ENCODE measurements around the gene WDHD1.
"Not testable (repeated sequence)": the region's sequence is repeated elsewhere in the genome, so short reads cannot be mapped to it uniquely, and the experiment has no call there.

The WDHD1 gene

DNA sequence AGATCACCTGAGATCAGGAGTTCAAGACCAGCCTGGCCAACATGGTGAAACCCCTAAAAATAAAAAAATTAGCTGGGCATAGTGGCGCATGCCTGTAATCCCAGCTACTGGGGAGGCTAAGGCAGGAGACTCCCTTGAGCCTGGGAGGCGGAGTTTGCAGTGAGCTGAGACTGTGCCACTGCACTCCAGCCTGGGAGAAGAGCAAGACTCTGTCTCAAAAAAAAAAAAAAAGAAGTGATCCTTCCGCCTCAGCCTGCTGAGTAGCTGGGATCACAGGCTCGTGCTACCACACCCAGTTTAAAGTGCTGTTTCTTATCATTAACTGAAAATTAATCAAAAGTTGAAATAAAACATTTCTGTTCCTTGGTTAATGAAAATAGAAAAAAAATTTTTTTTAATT lies 117.9 kb downstream of the WDHD1 start:
- DNase-seq (ENCODE audit: low read depth, low spot score), result not testable (repeated sequence)

DNA sequence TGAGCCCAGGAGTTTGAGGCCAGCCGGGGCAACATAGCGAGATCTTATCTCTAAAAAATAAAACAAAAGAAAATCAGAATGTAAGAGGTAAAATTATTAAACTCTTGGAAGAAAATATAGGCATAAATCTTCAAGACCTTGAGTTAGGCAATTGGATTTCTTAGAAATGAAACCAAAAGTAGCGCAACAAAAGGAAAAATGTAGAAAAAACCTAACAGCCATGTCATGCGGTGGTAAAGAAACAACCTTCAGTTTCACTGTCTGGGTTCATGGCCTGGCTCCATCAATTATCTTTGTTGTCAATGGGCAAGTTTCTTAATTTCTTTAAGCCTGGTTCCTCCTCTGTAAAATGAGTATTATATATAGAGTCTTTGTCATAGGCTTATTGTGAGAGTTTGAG lies 118.7 kb downstream of the WDHD1 start:
- no peak for DNase-seq (ENCODE audit: low read depth, low spot score)

DNA sequence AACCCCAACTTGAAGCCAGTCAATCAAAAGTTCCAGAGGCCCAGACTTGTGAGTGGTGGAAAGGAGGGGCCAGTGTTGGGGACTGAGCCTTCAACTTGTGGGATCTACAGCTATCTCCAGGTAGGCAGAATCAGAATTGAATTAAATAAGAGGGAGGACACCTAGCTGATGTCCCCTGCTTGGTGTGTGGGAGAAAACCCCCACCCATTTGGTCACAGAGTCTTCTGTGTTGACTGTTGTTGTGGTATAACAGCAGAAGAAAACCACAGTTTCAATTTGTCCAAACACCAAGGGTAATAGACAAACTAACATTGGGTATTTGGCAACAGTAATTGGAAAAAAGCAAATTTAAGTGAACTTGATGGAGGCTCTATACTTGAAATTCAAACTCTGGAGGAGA lies 120.8 kb downstream of the WDHD1 start:
- no peak for DNase-seq (ENCODE audit: low read depth, low spot score)

- DNase-seq (ENCODE audit: low read depth, low spot score), result peak; percentile 91
Measured at GRCh38 chr14:54902521-54903420, 124.1 kb downstream of the WDHD1 start, which contains the start of gene GCH1. TSS of gene GCH1 (minus strand) at chr14:54902826. CDS start at chr14:54902663, 163 bp downstream.

GRCh38 chr14:54902143-54902520 lies 124.8 kb downstream of the WDHD1 start:
- DNase-seq (ENCODE audit: low read depth, low spot score), result peak; percentile 83

DNA sequence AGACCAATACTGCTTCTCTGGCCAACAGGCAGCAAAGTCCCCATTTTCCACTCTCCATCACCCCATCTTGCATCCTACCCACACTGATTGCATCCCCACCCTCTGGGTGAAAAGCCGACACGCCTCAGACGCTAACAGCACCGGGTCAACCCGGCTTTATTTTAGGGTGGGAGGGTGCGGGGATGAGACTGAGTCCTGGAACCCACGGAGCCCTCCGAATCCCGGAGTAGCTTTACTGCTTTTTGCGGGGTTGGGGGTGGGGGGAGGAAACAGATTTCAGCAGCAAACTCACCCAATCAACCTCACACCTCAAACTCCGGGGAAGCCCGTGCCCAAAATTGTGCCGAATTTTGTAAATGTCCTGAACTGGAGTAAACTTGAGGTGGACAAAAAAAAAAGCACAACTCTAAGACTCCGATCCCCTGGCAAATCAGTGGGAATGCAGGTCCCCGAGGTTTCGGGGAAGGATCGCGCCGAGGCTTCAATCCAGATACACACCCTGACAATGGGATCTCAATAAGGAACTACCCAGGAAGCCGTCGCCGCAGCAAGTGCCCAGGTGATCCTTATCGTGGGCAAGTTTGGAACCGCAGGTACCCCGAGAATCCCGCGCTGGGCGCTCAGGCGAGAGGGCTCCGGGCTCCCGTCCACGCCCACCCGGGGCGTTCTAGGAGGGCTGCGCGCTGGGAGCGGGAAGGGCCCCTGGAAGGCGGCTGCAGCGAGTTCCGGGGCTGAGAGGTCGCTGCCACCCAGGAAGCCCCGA lies 125.3 kb downstream of the WDHD1 start:
- DNase-seq (ENCODE audit: low read depth, low spot score), result no peak

DNA sequence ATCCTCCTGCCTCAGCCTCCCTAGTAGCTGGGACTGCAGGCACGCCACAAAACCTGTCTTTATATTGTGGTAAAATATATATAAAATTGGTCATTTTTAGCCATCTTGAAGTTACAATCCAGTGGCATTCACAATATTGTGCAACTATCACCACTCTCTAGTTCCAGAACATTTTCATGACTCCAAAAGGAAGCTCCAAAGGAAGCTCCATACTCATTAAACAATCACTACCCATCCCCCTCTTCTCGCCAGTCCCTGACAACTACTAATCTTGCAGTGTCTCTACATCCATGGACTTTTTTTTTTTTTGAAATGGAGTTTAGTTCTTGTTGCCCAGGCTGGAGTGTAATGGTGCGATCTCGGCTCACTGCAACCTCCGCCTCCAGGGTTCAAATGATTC lies 127.3 kb downstream of the WDHD1 start:
- DNase-seq (ENCODE audit: low read depth, low spot score), result no peak

GRCh38 chr14:54897809-54898555 lies 128.9 kb downstream of the WDHD1 start:
- DNase-seq (ENCODE audit: low read depth, low spot score), result not testable (repeated sequence)

DNA sequence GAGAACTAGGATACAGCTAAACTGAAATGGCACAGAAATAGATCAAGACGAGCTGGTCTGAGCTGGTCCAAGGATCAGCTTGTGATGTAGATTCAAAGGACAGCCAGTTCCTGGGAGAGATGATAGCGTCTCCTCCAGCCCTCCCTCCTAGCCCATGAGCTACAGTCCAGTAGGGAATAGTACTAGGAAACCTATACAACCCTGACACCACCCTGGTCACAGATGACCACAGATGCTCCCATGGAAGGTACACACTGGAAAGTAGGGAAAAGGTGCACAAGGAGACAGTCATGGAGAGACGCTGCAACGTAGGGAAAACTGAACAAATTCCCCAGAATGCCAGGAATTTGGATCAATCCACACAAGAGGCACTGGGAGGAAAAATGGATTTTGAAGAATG lies 131.2 kb downstream of the WDHD1 start:
- no peak for DNase-seq (ENCODE audit: low read depth, low spot score)

DNA sequence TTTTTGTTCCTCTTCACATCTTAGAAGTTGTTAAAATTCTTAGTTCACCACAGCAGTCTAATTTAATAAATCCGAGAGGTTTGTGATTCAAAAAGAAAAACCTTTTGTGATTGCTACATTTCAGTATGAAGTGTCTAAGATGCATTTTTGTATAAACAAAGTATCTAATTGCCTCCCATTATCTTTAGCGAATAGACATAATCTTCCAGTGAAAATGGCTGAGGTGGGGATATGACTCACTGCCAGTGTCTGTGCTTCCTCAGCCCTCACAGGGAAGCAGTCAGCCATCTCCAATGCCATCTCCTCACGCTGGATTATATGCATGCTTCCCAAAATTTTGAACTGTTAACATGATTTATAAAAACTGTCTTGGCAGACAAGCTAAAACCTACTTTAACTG lies 131.9 kb downstream of the WDHD1 start:
- DNase-seq (ENCODE audit: low read depth, low spot score), result no peak

DNA sequence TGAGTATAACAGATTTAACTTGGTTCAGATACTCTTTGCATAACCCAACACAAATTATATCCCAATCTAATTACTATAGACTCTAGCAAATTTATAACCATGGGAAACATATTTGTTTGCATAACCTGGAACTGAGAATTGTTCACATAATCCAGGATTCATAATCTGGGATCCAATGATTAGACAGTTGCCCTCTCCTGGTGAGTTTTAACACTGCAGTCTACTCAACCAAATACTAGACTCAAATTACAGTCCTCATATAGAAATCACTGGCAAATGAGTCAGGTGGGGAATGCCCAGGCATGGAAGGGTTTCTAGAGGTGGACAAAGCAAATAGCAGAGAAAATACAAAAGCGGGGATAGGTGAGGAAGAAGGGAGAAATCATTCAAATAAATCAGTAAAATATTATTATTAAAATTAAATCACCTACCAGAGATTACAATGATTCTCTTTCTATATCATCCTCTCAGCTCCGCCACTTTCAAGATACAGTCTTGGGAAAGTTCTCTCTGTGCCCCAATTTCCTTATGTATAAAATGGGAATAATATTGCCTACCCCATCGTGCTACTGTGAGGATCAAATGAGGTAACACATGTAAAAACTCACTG lies 133.6 kb downstream of the WDHD1 start:
- DNase-seq (ENCODE audit: low read depth, low spot score), result no peak

DNA sequence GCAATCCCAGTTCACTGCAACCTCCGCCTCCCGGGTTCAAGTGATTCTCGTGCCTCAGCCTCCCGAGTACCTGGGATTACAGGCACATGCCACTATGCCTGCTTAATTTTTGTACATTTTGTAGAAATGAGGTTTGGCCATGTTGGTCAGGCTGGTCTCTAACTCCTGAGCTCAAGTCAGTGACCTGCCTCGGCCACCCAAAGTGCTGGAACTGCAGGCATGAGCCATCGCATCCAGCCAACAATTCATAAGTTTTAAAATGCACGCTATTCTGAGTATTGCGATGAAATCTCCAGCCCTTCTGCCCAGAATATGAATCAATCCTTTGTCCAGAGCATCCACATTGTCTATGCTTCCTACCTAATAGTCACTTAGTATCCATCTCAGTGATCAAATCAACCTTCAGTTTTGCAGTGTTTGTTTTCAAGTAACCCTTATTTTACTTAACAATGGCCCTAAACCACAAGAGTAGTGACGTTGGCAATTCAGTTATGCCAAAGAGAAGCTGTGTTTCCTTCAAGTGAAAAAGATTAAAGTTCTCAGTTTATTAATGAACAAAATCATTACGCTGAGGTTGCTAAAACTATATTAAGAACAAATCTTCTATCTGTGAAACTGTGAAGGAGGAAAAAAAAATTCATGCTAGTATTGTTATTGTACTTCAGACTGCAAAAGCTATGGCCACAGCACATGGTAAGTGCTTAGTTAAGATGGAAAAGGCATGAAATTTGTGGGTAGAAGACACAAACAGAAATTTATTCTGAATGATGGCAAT lies 135.2 kb downstream of the WDHD1 start:
- DNase-seq (ENCODE audit: low read depth, low spot score), result no peak

DNA sequence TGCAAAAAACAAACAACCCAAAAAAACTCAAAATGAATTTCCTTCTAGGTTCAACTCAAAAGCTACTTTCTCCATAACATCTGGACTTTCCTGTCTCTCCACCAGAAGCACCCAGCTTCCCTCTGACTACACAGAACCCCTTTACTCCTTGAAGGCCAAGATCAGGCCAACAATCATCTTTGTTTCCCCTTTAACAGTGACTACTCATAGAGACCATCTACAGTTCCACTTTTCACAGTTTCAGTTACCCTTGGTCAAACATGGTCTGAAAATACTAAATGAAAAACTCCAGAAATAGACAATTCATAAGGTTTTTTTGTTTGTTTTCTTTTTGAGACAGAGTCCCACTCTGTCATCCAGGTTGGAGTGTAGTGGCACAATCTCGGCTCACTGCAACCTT lies 136.1 kb downstream of the WDHD1 start:
- DNase-seq (ENCODE audit: low read depth, low spot score), result no peak

- DNase-seq (ENCODE audit: low read depth, low spot score), result no peak
Measured at GRCh38 chr14:54889919-54890318, 137.0 kb downstream of the WDHD1 start.
